Heart right ventricle (tissue), 16 donors: ENCODE data around the gene FRS3. TPM values are rescaled to one million over a fixed set of nuclear protein-coding genes. Genes with fewer than 3 reads are reported as not detected.

ENCODE experiments used
- ATAC-seq, 8 donors: fragments of 200-7000 bp; cut with Tn5 transposase; one replicate each; pipeline ENCODE4 v1.9.1; 2020; ENCODE audit warnings: mild to moderate bottlenecking in 8 of 8, moderate library complexity in 8 of 8, moderate number of reproducible peaks in 1 of 8
- DNase-seq, 2 donors: peaks; one replicate each; pipeline ENCODE4 v3.0.0-alpha.2; 2020
- H3K27ac ChIP-seq, 10 donors: fragments of 200-600 bp; sonication (generic) in 2 of 10; one replicate each; pipeline versions ENCODE4 v1.5.0 to v1.8.0; 2020 to 2022; ENCODE audit warnings: mild to moderate bottlenecking in 3 of 10
- H3K27me3 ChIP-seq, 7 donors: fragments of 200-600 bp; one replicate each; pipeline ENCODE4 v1.8.0; 2021 to 2022; ENCODE audit warnings: mild to moderate bottlenecking in 2 of 7
- H3K36me3 ChIP-seq, 9 donors: fragments of 200-600 bp; sonication (generic) in 1 of 9; one replicate each; pipeline versions ENCODE4 v1.5.0 to v1.8.0; 2020 to 2022; ENCODE audit warnings: mild to moderate bottlenecking in 2 of 9
- H3K4me1 ChIP-seq, 9 donors: fragments of 200-600 bp; sonication (generic) in 1 of 9; one replicate each; pipeline versions ENCODE4 v1.5.0 to v1.8.0; 2020 to 2022; ENCODE audit warnings: mild to moderate bottlenecking in 4 of 9
- H3K4me3 ChIP-seq, 10 donors: fragments of 200-600 bp; sonication (generic) in 2 of 10; one replicate each; pipeline versions ENCODE4 v1.5.0 to v1.8.0; 2020 to 2022; ENCODE audit warnings: mild to moderate bottlenecking in 7 of 10, moderate library complexity in 2 of 10
- H3K9me3 ChIP-seq, 11 donors: fragments of 200-600 bp in 10 of 11; sonication (generic) in 2 of 11; one replicate each; pipeline versions ENCODE4 v1.5.0 to v1.8.0; 2013 to 2022; ENCODE audit warnings: mild to moderate bottlenecking in 2 of 11, control low read depth in 1 of 11, moderate library complexity in 1 of 11
- CTCF ChIP-seq, 9 donors: fragments of 200-600 bp; sonication (generic) in 2 of 9; IDR thresholded peaks; one replicate each; pipeline versions ENCODE4 v1.5.0 to v1.8.0; 2021 to 2022; ENCODE audit warnings: antibody characterized with exemption in 9 of 9, mild to moderate bottlenecking in 5 of 9, moderate library complexity in 1 of 9
- WGBS, 2 donors: extraction: QIAGEN DNeasy Blood & Tissue Kit; methylation state at CpG; one replicate each; pipeline ENCODE4 v1.1.7; 2013; ENCODE audit warnings: inconsistent platforms in 1 of 2; 5-methylcytosine and 5-hydroxymethylcytosine counted together
- intact Hi-C, 10 donors: fragments of 100-400 bp; cut with DNase I; formaldehyde crosslinking; loops; one replicate each; pipeline versions ENCODE4 v1.11.1 to v1.14.2; 2022
- polyA plus RNA-seq, 2 donors: library from polyadenylated mRNA; stranded (reverse); fragments of 200-250 nt; gene quantifications; one replicate each; pipeline ENCODE4 v1.2.3, GENCODE V29; 2013
- total RNA-seq, 10 donors: library from RNA; stranded (reverse); fragmentation: NEBNext Ultra II Directional in 3 of 10; extraction: Animal tissue kit (Norgen Biotek cat#: 25700) in 3 of 10; gene quantifications; one replicate each; pipeline versions ENCODE4 v1.2.1 to v1.2.4, GENCODE V29; 2021 to 2023
- donor health status: Arrhythmogenic right ventricular cardiomyopathy.
- donor health status: ischemic (EF 13 %, LVEDD 7.1; RV severe dilation, severe dysfunction).
- donor health status: healthy with polysubstance abuse.
- donor health status: DM: no; HTN: yes; CAD: no.
- donor health status: DM: no; HTN: no; CAD: no.
- donor health status: ischemic (EF 25% LVEDD 6.9; RV normal size, moderate dysfunction).
- donor health status: ischemic (EF 25% LVEDD 5.7; RV mildly dilated, moderate dysfunction).
- donor health status: healthy.
- donor health status: DM: yes; HTN: yes; CAD: no.
- donor health status: Ischemic cardiomyopathy.
- donor health status: ischemic (EF 35%, LVEDD 5.7; RV mildly dilated, moderate dysfunction).
- donor health status: nonischemic (EF 11% LVEDD 7.7; RV severe dilation, severe dysfunction).
- donor health status: DM: yes; HTN: yes; CAD: no.
- donor health status: PGD.
- donor health status: ischemic (EF 29% LVEDD 5.4; RV normal size, mild dysfunction).
- donor health status: nonischemic (EF 23%, LVEDD 6.1; RV moderate dilation, normal function).

Gene FRS3
- total and polyA plus RNA-seq, 12 donors: 2.8 to 8.7 (median 5.8) TPM

DNA sequence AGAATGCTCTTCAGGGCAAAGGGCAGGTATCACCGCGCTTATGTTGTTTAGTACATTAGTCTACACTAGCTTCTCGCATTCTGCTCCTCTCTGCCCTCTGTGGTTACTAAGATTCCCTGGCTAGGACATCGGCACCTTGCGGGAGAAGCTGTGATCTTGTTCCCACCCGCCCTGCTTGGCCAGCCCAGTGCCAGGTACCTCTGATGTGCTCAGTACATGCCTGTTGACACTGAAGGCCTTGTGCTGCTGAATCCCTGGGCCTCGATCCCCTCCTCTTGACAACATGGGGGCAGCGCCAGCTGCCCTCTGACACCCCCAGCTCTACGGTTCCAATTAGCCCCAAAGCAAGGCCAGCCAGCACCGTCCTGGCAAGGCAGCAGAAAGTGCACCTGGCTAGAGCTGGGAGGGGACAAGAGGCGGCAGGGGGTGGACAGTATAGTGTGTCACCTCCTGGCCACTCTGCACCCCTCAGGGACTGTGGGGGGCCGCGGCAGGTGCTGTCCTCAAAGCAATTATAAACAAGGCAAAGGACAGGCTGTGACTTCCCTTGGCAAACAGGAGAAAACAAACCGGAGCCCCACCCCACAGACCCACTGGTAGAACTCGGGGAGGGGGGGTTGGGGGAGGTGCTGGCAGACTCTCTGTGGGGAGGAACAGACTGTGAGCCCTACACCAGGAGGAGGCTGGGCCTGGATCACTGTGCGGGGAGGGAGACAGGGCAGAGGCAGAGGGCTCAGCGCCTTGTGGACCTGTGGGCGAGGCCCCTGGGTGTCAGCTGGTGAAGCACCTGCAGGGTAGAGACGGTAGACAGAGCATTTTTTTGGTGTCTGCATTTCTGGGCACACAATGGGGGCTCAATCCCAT, 51.4 kb downstream of the FRS3 start:
- intact Hi-C loops: no loop called here
- Histone ChIP-seq H3K4me1 (peaks cover 38 to 98% (median 91%) of the 10 kb centered on the region in 9 donors), H3K27ac (peak overlapping the region; percentile 13 to 64 (median 38)), H3K27me3 (no peaks in the 10 kb centered on the region), H3K4me3 (no peak overlapping the region), H3K9me3 (no peaks in the 10 kb centered on the region), H3K36me3 (no peaks in the 10 kb centered on the region)
- no peak for TF ChIP-seq CTCF (IDR thresholded peaks at IDR 0.05)
- DNase-seq (no peak), ATAC-seq (peak in 5 of 8 donors; percentile 24 to 79 (median 39))
- WGBS, 2 donors: 57 to 63% methylated on average over 19 of the region's 19 CpGs

DNA sequence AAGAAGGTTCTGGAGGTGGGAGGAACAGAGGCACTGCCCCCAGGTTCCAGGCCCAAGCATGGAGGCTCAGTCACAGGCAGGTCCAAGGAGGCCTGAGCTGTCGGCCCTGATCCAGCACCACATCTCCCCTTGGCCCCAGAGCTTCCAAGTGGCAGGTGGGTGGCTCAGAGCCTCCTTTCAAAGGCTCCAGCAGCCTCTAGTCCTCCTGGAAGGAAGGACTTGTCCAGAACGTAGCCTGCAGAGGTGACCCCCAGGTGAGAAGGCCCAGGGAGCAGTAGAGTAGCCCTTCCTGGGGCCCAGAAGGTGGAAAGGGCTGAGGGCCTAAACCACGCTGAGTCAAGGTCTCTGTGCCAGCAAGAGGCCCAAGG, 52.0 kb downstream of the FRS3 start:
- Histone ChIP-seq H3K36me3 (no peaks in the 10 kb centered on the region), H3K4me1 (peaks cover 36 to 98% (median 91%) of the 10 kb centered on the region in 9 donors), H3K9me3 (no peaks in the 10 kb centered on the region), H3K27me3 (no peaks in the 10 kb centered on the region), H3K27ac (peak overlapping the region in 8 of 10 donors; percentile 13 to 64 (median 38)), H3K4me3 (no peak overlapping the region)
- intact Hi-C loops: no loop called here
- DNase-seq (no peak), ATAC-seq (no peak)
- 76 to 91% methylated on average over 3 of the region's 3 CpGs for WGBS, 2 donors
- no peak for TF ChIP-seq CTCF (IDR thresholded peaks at IDR 0.05)

DNA sequence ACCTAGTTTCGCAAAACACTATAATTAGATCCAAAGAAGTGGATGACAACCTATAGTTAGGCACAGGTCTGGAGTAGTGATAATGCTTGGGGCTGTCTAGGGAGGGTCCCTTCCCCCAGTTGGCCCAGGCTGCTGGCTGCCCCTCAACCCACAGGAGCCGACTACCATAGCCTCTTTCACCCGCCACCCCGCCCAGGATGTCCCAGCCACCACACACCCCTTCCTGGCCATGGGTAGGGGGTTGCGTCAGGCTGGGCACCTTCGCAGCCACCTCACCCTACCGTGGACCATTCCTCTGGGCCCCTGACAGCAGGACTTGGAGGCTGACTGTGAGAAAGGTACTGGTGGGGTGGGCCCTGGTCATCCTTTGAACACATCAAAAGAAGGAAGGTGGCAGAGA, 52.8 kb downstream of the FRS3 start:
- intact Hi-C loops: no loop called here
- WGBS, 2 donors: 55 to 56% methylated on average over 7 of the region's 7 CpGs
- ATAC-seq (no peak), DNase-seq (no peak)
- no peak overlapping the region for H3K4me3 ChIP-seq
- H3K4me1 ChIP-seq: peaks cover 33 to 99% (median 90%) of the 10 kb centered on the region in 9 donors
- TF ChIP-seq CTCF (IDR thresholded peaks at IDR 0.05): no peak
- no peaks in the 10 kb centered on the region for H3K27me3 ChIP-seq
- no peaks in the 10 kb centered on the region for H3K36me3 ChIP-seq
- no peaks in the 10 kb centered on the region for H3K9me3 ChIP-seq
- peak overlapping the region in 3 of 10 donors; percentile 11 to 64 (median 13) for H3K27ac ChIP-seq

GRCh38 chr6:41724586-41725501, 54.9 kb downstream of the FRS3 start:
- Histone ChIP-seq H3K36me3 (no peaks in the 10 kb centered on the region), H3K4me1 (peaks cover 31 to 99% (median 88%) of the 10 kb centered on the region in 9 donors), H3K9me3 (no peaks in the 10 kb centered on the region), H3K27ac (peak overlapping the region in 9 of 10 donors; percentile 57 to 90 (median 74)), H3K4me3 (no peak overlapping the region), H3K27me3 (no peaks in the 10 kb centered on the region)
- ATAC-seq: no peak
- 56 to 65% methylated on average over 13 of the region's 13 CpGs for WGBS, 2 donors
- intact Hi-C loops: no loop called here
- DNase-seq: no peak
- no peak for TF ChIP-seq CTCF (IDR thresholded peaks at IDR 0.05)
